Neural progenitor cell (in vitro differentiated cells): ENCODE data around the gene EFHC2. TPM values are rescaled to one million over a fixed set of nuclear protein-coding genes. Genes with fewer than 3 reads are reported as not detected.

Source experiments
- DNase-seq: peaks from one replicate; pipeline ENCODE4 v3.0.0-alpha.2; 2016; ENCODE audit warnings: low spot score
- H2AFZ ChIP-seq: fragments of 200-600 bp; sonication (generic); replicated peaks from 2 replicates; pipeline ENCODE4 v1.6.1; 2016; ENCODE audit warnings: antibody characterized with exemption
- H3F3A ChIP-seq: fragments of 200-600 bp; sonication (generic); 2 replicates; pipeline ENCODE4 v1.6.1; 2016; ENCODE audit warnings: antibody characterized with exemption, low read depth
- H3K27ac ChIP-seq: fragments of 200-600 bp; sonication (generic); 2 replicates; pipeline ENCODE4 v1.5.1; 2016; ENCODE audit warnings: mild to moderate bottlenecking
- H3K27me3 ChIP-seq: fragments of 200-600 bp; sonication (generic); 2 replicates; pipeline ENCODE4 v1.6.1; 2016; ENCODE audit warnings: mild to moderate bottlenecking, moderate library complexity
- H3K36me3 ChIP-seq: fragments of 200-600 bp; sonication (generic); 2 replicates; pipeline ENCODE4 v1.5.1; 2016
- H3K4me1 ChIP-seq: fragments of 200-600 bp; sonication (generic); 2 replicates; pipeline ENCODE4 v1.6.1; 2016; ENCODE audit warnings: mixed run types
- H3K4me2 ChIP-seq: fragments of 200-600 bp; sonication (generic); 2 replicates; pipeline ENCODE4 v1.6.1; 2016
- H3K4me3 ChIP-seq: fragments of 200-600 bp; sonication (generic); 2 replicates; pipeline ENCODE4 v1.5.1; 2016
- H3K79me2 ChIP-seq: fragments of 200-600 bp; sonication (generic); 2 replicates; pipeline ENCODE4 v1.6.1; 2016; ENCODE audit warnings: low read depth
- H3K9ac ChIP-seq: fragments of 200-600 bp; sonication (generic); 2 replicates; pipeline ENCODE4 v1.6.1; 2016
- H3K9me3 ChIP-seq: fragments of 200-600 bp; sonication (generic); 2 replicates; pipeline ENCODE4 v1.5.1; 2016; ENCODE audit warnings: low read depth
- H4K20me1 ChIP-seq: fragments of 200-600 bp; sonication (generic); 2 replicates; pipeline ENCODE4 v1.6.1; 2016; ENCODE audit warnings: low read depth
- H3K27ac Mint-ChIP-seq: 3 replicates; pipeline ENCODE4 v1.8.0; 2021; ENCODE audit warnings: mixed read lengths
- H3K27me3 Mint-ChIP-seq: 2 replicates; pipeline ENCODE4 v1.8.0; 2022; ENCODE audit warnings: low read depth, mild to moderate bottlenecking, inconsistent platforms, moderate library complexity, mixed read lengths; ENCODE audit not compliant: insufficient read depth
- H3K36me3 Mint-ChIP-seq: 3 replicates; pipeline ENCODE4 v1.8.0; 2021; ENCODE audit warnings: mixed read lengths
- H3K4me1 Mint-ChIP-seq: 3 replicates; pipeline ENCODE4 v1.8.0; 2021; ENCODE audit warnings: mixed read lengths
- H3K4me3 Mint-ChIP-seq: 3 replicates; pipeline ENCODE4 v1.8.0; 2021; ENCODE audit warnings: mild to moderate bottlenecking, moderate library complexity, mixed read lengths
- H3K9me3 Mint-ChIP-seq: 3 replicates; pipeline ENCODE4 v1.8.0; 2020; ENCODE audit warnings: mixed read lengths
- EZH2 ChIP-seq: fragments of 200-600 bp; sonication (generic); IDR thresholded peaks from 2 replicates; pipeline ENCODE4 v1.6.1; 2017; ENCODE audit warnings: antibody characterized with exemption, mild to moderate bottlenecking, moderate library complexity
- EZH2phosphoT487 ChIP-seq: fragments of 200-600 bp; sonication (generic); IDR thresholded peaks from 2 replicates; pipeline ENCODE4 v1.6.1; 2017; ENCODE audit warnings: antibody characterized with exemption
- total RNA-seq: library from RNA; depleted of rRNA; stranded (reverse); fragments of >200 nt; gene quantifications from 2 replicates; pipeline ENCODE4 v1.2.3, GENCODE V29; 2015; ENCODE audit warnings: low replicate concordance
- TF ChIP-seq, protein P1 (sequence below): fragments of 200-600 bp; sonication (generic); IDR thresholded peaks from 2 replicates; pipeline ENCODE4 v1.5.1; 2017; ENCODE audit warnings: antibody characterized with exemption, mild to moderate bottlenecking

EFHC2 gene
- total RNA-seq, 1 donor from 2014 or later, result 3.2 TPM

- Mint-ChIP-seq H3K36me3 (no peaks in the 10 kb centered on the region), H3K9me3 (peaks cover 8% of the 10 kb centered on the region)
Measured at GRCh38 chrX:44282753-44283152, 60.7 kb downstream of the EFHC2 start.

DNA sequence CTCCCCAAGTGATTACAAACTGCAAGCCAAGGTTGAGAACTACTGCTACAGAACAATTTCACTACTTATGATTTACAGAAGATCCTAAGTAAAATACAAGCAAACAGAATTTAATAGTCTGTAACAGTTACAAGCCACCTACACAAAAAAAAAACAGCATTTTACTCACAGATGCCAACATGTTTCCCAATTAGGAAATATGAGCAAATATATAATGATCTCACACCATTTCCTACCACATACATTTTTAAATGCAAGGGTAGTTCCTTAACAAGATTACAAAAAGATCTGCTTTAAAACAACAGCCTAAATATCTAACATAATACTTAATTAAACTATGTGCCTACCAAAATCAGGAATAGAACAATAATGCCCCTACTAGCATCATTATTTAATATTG, 63.4 kb downstream of the EFHC2 start:
- H3K9me3 ChIP-seq, result no peaks in the 10 kb centered on the region
- no peak overlapping the region for H3K9ac ChIP-seq
- no peaks in the 10 kb centered on the region for H3K4me1 Mint-ChIP-seq
- H3K27ac Mint-ChIP-seq, result no peak overlapping the region
- H3K36me3 Mint-ChIP-seq, result no peaks in the 10 kb centered on the region
- DNase-seq, result no peak
- H3K79me2 ChIP-seq, result no peaks in the 10 kb centered on the region
- H3K4me1 ChIP-seq, result no peaks in the 10 kb centered on the region
- H3K9me3 Mint-ChIP-seq, result peaks cover 8% of the 10 kb centered on the region
- H3K27me3 Mint-ChIP-seq, result peaks cover 5% of the 10 kb centered on the region
- H3K4me3 Mint-ChIP-seq, result no peak overlapping the region
- H4K20me1 ChIP-seq, result no peaks in the 10 kb centered on the region
- TF ChIP-seq EZH2phosphoT487 (no peak), EZH2 (no peak)
- TF ChIP-seq, protein P1, sequence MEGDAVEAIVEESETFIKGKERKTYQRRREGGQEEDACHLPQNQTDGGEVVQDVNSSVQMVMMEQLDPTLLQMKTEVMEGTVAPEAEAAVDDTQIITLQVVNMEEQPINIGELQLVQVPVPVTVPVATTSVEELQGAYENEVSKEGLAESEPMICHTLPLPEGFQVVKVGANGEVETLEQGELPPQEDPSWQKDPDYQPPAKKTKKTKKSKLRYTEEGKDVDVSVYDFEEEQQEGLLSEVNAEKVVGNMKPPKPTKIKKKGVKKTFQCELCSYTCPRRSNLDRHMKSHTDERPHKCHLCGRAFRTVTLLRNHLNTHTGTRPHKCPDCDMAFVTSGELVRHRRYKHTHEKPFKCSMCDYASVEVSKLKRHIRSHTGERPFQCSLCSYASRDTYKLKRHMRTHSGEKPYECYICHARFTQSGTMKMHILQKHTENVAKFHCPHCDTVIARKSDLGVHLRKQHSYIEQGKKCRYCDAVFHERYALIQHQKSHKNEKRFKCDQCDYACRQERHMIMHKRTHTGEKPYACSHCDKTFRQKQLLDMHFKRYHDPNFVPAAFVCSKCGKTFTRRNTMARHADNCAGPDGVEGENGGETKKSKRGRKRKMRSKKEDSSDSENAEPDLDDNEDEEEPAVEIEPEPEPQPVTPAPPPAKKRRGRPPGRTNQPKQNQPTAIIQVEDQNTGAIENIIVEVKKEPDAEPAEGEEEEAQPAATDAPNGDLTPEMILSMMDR, result no peak
- H2AFZ ChIP-seq, result no peak overlapping the region
- H3F3A ChIP-seq, result no peaks in the 10 kb centered on the region
- H3K36me3 ChIP-seq, result no peaks in the 10 kb centered on the region
- H3K4me2 ChIP-seq, result no peak overlapping the region
- H3K27me3 ChIP-seq, result no peaks in the 10 kb centered on the region
- H3K27ac ChIP-seq, result no peak overlapping the region
- no peak overlapping the region for H3K4me3 ChIP-seq

More at GRCh38 chrX:44282753-44283152, 60.7 kb downstream of the EFHC2 start:
- no peak overlapping the region for H3K4me3 ChIP-seq
- no peak for TF ChIP-seq EZH2phosphoT487
- H3K27me3 ChIP-seq, result no peaks in the 10 kb centered on the region
- no peak overlapping the region for H3K27ac Mint-ChIP-seq
- no peak overlapping the region for H3K9ac ChIP-seq
- no peaks in the 10 kb centered on the region for H3F3A ChIP-seq
- peaks cover 5% of the 10 kb centered on the region for H3K27me3 Mint-ChIP-seq
- no peaks in the 10 kb centered on the region for H3K4me1 Mint-ChIP-seq
- no peaks in the 10 kb centered on the region for H3K79me2 ChIP-seq
- no peak overlapping the region for H3K4me2 ChIP-seq
- no peaks in the 10 kb centered on the region for H4K20me1 ChIP-seq
- no peak overlapping the region for H2AFZ ChIP-seq
- H3K27ac ChIP-seq, result no peak overlapping the region
- no peaks in the 10 kb centered on the region for H3K4me1 ChIP-seq
- H3K4me3 Mint-ChIP-seq, result no peak overlapping the region
- no peaks in the 10 kb centered on the region for H3K36me3 ChIP-seq
- H3K9me3 ChIP-seq, result no peaks in the 10 kb centered on the region
- no peak for DNase-seq

GRCh38 chrX:44274096-44274495, 69.4 kb downstream of the EFHC2 start:
- Histone ChIP-seq H3K9me3 (no peaks in the 10 kb centered on the region), H4K20me1 (no peaks in the 10 kb centered on the region), H3K36me3 (no peaks in the 10 kb centered on the region), H2AFZ (no peak overlapping the region), H3K9ac (no peak overlapping the region), H3K79me2 (no peaks in the 10 kb centered on the region), H3K4me2 (no peak overlapping the region), H3K4me1 (no peaks in the 10 kb centered on the region), H3F3A (no peaks in the 10 kb centered on the region), H3K27me3 (no peaks in the 10 kb centered on the region), H3K27ac (no peak overlapping the region), H3K4me3 (no peak overlapping the region)
- Mint-ChIP-seq H3K36me3 (no peaks in the 10 kb centered on the region), H3K4me3 (no peak overlapping the region), H3K27me3 (no peaks in the 10 kb centered on the region), H3K9me3 (peaks cover 3% of the 10 kb centered on the region), H3K4me1 (no peaks in the 10 kb centered on the region), H3K27ac (no peak overlapping the region)
- TF ChIP-seq EZH2phosphoT487, result no peak
- TF ChIP-seq, protein P1, result no peak
- no peak for TF ChIP-seq EZH2
- no peak for DNase-seq

GRCh38 chrX:44267861-44268260, 75.6 kb downstream of the EFHC2 start:
- no peak overlapping the region for H3K27ac Mint-ChIP-seq
- no peak overlapping the region for H3K4me2 ChIP-seq
- H3K36me3 Mint-ChIP-seq, result no peaks in the 10 kb centered on the region
- no peak overlapping the region for H3K4me3 Mint-ChIP-seq
- no peaks in the 10 kb centered on the region for H3K9me3 ChIP-seq
- H3K27ac ChIP-seq, result no peak overlapping the region
- no peaks in the 10 kb centered on the region for H3K27me3 Mint-ChIP-seq
- H3K4me1 Mint-ChIP-seq, result peaks cover 4% of the 10 kb centered on the region
- no peak overlapping the region for H3K9ac ChIP-seq
- TF ChIP-seq EZH2 (no peak), EZH2phosphoT487 (no peak)
- TF ChIP-seq, protein P1, result no peak
- no peak overlapping the region for H3K4me3 ChIP-seq
- no peaks in the 10 kb centered on the region for H3K27me3 ChIP-seq
- no peaks in the 10 kb centered on the region for H3K4me1 ChIP-seq
- H3K9me3 Mint-ChIP-seq, result peaks cover 3% of the 10 kb centered on the region
- H3K79me2 ChIP-seq, result no peaks in the 10 kb centered on the region
- no peaks in the 10 kb centered on the region for H3K36me3 ChIP-seq
- no peak overlapping the region for H2AFZ ChIP-seq
- no peak for DNase-seq
- H3F3A ChIP-seq, result no peaks in the 10 kb centered on the region
- H4K20me1 ChIP-seq, result no peaks in the 10 kb centered on the region
